ENCODE measurements around the gene TSPAN14.

TSPAN14 gene

DNA sequence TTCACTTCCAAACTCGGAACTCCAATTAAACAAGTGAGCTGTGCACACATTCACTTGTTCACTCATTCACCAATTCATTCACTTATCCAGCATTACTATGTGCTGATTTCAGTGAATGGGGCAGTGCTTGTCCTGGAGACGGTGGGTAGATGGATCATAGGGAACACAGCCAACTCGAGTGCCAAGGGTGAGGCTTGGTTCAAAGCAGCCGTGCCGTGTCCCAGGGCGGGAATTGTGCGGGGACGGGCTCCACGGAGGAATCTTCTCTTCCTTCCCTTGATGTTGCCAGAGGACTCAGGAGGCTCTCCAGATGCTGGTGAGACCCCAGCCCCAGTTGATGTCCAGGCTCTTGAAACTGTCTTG lies 86.5 kb downstream of the TSPAN14 start:
- Histone ChIP-seq H3K9me2 (ENCODE audit: low read depth, low read length) (no peaks in the 10 kb centered on the region), H3K79me2 (ENCODE audit: insufficient read depth, low read length) (no peaks in the 10 kb centered on the region), H3K27me3 (ENCODE audit: insufficient read depth, low read length) (no peaks in the 10 kb centered on the region), H3K9me3 (ENCODE audit: low read length) (no peaks in the 10 kb centered on the region), H3F3A (ENCODE audit: insufficient read depth, low read length) (no peaks in the 10 kb centered on the region), H3K4me3 (ENCODE audit: low read depth, low read length, poor library complexity, severe bottlenecking) (no peak overlapping the region), H3K4me1 (ENCODE audit: insufficient read depth, low read length, severe bottlenecking) (peaks cover 27% of the 10 kb centered on the region), H2AFZ (ENCODE audit: low read length) (no peak overlapping the region), H3K27ac (ENCODE audit: low read depth, low read length, poor library complexity, severe bottlenecking) (no peak overlapping the region), H4K20me1 (ENCODE audit: insufficient read depth, low read length) (no peaks in the 10 kb centered on the region), H3K4me2 (ENCODE audit: low read length) (no peak overlapping the region), H3K36me3 (ENCODE audit: insufficient read depth, low read length) (no peaks in the 10 kb centered on the region), H3K9ac (ENCODE audit: low read length) (no peak overlapping the region)
- no peak for TF ChIP-seq EZH2 (IDR thresholded peaks at IDR 0.05; ENCODE audit: borderline replicate concordance, low read length)
- TF ChIP-seq, protein P1, sequence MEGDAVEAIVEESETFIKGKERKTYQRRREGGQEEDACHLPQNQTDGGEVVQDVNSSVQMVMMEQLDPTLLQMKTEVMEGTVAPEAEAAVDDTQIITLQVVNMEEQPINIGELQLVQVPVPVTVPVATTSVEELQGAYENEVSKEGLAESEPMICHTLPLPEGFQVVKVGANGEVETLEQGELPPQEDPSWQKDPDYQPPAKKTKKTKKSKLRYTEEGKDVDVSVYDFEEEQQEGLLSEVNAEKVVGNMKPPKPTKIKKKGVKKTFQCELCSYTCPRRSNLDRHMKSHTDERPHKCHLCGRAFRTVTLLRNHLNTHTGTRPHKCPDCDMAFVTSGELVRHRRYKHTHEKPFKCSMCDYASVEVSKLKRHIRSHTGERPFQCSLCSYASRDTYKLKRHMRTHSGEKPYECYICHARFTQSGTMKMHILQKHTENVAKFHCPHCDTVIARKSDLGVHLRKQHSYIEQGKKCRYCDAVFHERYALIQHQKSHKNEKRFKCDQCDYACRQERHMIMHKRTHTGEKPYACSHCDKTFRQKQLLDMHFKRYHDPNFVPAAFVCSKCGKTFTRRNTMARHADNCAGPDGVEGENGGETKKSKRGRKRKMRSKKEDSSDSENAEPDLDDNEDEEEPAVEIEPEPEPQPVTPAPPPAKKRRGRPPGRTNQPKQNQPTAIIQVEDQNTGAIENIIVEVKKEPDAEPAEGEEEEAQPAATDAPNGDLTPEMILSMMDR (IDR thresholded peaks at IDR 0.05; ENCODE audit: low read length) = no peak

DNA sequence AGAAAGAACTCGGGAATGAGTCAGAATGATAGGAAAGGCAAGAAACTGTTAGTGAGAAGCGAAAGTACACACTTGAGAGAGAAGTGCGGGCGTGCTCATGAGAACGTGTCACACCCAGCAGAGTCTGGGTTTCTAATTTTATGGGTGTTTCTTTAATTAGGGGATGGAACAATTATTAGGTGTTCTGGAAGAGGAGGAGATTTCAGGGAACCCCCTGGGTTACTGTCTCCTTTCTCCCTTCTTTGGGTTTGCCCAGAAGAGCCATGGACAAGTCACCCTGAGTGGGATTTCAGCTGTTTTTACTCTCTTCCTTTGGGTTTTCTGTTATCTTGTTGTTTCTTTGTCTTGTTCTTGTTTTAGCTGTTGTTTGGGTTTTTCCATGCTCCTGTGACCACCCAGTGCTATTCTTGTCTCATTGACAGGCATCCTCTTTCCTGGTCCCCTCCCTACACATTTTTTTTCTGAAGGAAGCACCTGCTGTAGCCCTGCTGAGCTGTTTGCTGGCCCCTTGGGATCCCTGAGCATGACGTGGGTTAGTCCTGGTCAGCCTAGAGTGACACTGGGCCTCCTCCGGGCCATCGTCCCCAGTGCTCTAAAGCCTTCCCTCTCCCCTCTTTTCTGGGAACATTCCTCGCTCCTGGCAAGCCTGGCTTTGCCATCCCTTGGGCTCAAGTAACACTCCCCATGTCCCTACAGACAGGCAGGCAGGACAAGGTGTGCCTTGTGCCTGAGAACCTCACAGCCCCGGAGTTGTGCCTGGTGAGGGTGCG lies 87.1 kb downstream of the TSPAN14 start:
- Histone ChIP-seq H3K79me2 (ENCODE audit: insufficient read depth, low read length) (no peaks in the 10 kb centered on the region), H3K4me1 (ENCODE audit: insufficient read depth, low read length, severe bottlenecking) (peaks cover 22% of the 10 kb centered on the region), H3K27ac (ENCODE audit: low read depth, low read length, poor library complexity, severe bottlenecking) (no peak overlapping the region), H4K20me1 (ENCODE audit: insufficient read depth, low read length) (no peaks in the 10 kb centered on the region), H3K27me3 (ENCODE audit: insufficient read depth, low read length) (no peaks in the 10 kb centered on the region), H2AFZ (ENCODE audit: low read length) (no peak overlapping the region), H3F3A (ENCODE audit: insufficient read depth, low read length) (no peaks in the 10 kb centered on the region), H3K9me2 (ENCODE audit: low read depth, low read length) (no peaks in the 10 kb centered on the region), H3K9ac (ENCODE audit: low read length) (no peak overlapping the region), H3K4me3 (ENCODE audit: low read depth, low read length, poor library complexity, severe bottlenecking) (no peak overlapping the region), H3K4me2 (ENCODE audit: low read length) (no peak overlapping the region), H3K9me3 (ENCODE audit: low read length) (no peaks in the 10 kb centered on the region), H3K36me3 (ENCODE audit: insufficient read depth, low read length) (no peaks in the 10 kb centered on the region)
- no peak for TF ChIP-seq EZH2 (IDR thresholded peaks at IDR 0.05; ENCODE audit: borderline replicate concordance, low read length)
- TF ChIP-seq, protein P1 (IDR thresholded peaks at IDR 0.05; ENCODE audit: low read length) = no peak

DNA sequence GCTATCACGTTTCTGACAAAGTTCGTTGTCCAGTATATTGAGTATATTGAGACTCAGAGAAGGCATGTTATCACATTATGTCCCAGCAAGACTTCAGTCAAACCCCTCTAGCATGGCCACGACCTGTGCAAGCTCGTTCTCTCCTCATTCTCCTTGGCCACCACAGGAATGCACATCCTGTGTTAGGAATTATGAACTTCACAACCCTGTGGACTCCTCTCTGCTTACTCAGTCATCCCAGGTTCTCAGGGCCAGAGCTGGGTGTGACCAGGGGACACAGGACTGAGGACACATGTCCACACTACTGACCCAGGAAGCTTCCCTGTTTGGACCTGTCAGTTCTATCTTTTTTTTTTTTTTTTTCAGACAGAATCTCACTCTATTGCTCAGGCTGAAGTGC lies 87.9 kb downstream of the TSPAN14 start:
- Histone ChIP-seq H2AFZ (ENCODE audit: low read length) (no peak overlapping the region), H3K9me2 (ENCODE audit: low read depth, low read length) (no peaks in the 10 kb centered on the region), H3F3A (ENCODE audit: insufficient read depth, low read length) (no peaks in the 10 kb centered on the region), H3K27ac (ENCODE audit: low read depth, low read length, poor library complexity, severe bottlenecking) (no peak overlapping the region), H3K36me3 (ENCODE audit: insufficient read depth, low read length) (no peaks in the 10 kb centered on the region), H3K4me1 (ENCODE audit: insufficient read depth, low read length, severe bottlenecking) (peaks cover 17% of the 10 kb centered on the region), H3K9me3 (ENCODE audit: low read length) (no peaks in the 10 kb centered on the region), H3K4me2 (ENCODE audit: low read length) (no peak overlapping the region), H3K27me3 (ENCODE audit: insufficient read depth, low read length) (no peaks in the 10 kb centered on the region), H3K79me2 (ENCODE audit: insufficient read depth, low read length) (no peaks in the 10 kb centered on the region), H3K9ac (ENCODE audit: low read length) (no peak overlapping the region), H3K4me3 (ENCODE audit: low read depth, low read length, poor library complexity, severe bottlenecking) (no peak overlapping the region), H4K20me1 (ENCODE audit: insufficient read depth, low read length) (no peaks in the 10 kb centered on the region)
- TF ChIP-seq, protein P1 (IDR thresholded peaks at IDR 0.05; ENCODE audit: low read length) = no peak
- TF ChIP-seq EZH2 (IDR thresholded peaks at IDR 0.05; ENCODE audit: borderline replicate concordance, low read length) = no peak

Measured in OCI-LY1 (cell line).